NCI-H146 (cell line): ENCODE results near the gene ALDH4A1.

Source experiments
- DNase-seq: peaks from one replicate; lab custom pipeline; 2025; lab: John Stamatoyannopoulos, UW

Gene ALDH4A1

DNA sequence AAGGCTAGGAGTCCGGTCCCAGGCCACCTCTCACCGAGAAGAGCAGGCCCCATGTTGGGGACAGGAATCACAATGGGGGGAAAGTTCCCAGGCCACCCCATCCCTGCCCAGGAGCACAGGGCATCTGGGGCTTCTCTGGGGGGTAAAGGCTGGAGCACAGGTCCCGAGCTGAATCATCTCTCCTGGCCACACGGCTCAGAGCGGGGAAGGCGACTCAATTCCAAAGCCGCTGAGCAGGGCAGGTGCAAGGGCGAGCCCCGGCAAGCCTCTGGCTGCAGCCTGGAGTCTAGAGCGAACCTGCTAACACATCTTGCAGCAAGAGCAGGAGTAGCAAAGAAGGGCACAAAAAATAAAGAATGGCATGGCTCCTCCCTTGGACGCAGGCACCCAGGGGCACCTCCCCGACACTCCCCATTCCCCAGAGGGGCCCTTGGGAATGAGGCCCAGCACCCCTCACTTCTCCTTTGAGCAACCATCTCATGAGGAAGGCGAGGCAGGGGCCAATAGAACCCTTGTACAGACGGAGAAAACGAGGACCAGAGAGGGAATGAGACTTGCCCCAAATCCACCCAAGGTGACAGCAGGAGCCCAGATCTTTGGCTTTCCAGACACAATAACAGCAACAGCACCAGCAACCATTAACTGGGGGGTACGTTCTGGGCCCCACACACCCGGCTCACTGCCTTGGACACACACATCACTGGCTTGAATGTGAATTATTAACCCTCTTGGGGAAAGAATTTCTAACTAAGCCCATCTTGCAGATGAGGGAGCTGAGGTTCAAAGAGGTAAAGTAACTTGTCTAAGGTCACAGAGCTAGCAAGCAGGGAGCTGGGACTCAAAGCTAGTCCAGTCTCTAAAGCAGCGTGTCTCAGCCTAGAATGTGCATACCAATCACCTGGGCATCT is 20.7 kb upstream of the ALDH4A1 start:
- DNase-seq, result no peak

DNA sequence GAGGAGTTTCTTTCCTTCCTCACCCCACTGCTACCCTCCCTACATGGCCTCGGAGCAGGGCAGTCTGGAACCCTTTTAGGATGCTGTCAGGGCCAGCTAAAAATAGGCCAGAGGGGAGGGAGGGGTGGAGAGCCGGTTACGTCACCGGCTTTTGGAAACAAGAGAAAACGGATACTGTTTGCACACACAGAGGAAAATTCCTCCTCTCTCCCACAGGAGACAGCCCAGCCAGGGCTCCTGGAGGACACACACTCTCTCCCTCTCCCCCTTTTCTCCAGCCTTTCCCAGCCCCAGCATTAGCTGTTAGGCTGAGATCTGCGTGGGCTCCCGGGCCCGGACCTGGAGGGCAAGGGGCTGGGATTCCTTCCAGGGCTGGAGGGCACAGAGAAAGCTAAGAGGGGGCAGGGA is 20.0 kb upstream of the ALDH4A1 start:
- no peak for DNase-seq

DNA sequence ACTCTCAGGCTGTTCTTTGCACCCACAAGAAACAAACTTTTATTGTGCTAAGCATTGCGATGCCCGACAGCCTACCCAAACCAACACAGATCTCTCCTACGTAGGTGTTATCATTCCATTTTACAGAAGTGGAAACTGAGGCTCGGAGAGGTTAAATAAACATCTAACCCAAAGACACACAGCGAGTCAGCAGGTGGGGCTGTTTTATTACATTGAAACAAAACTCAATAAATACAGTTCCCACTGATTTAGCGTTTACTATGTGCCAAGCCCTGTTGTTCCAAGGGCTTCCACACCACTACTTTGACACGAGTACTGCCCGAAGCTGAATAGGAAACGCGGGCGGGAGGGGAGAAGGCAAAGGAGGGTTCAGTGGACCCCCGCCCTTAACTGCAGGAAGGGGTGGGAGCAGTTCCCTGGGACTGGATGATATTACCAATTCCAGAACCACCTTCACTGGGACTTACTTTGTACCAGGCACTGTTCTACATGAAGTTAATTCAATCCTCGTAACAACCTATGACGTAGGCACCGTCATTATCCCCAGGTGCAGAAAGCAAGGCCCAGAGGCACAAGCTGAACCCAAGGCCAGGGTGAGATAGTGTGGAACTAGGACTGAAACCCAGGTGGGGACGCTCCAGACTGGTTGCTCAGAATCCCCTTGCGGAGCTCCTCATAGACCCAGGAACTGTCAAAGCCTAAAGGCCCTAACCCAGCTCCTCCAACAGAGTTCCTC is 19.3 kb upstream of the ALDH4A1 start:
- DNase-seq, result no peak

DNA sequence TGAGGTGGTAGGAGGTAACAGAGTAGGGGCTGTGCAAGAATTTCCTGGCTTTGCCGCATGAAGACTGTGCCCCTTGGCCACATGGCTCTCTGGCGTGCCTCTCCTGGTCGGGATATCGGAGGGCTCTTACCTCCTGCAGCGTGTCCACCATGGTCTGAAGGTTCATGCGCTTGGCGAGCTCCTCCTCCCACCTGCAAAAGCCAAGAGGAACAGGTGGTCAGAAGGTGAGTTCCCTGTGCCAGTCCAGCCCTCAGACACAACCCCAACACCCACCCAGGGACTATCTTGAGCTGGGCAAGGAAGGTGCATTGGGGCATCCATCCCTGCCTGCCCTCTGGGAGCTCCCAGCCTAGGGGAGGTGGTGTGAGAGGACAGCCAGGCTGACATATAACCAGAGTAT is 18.6 kb upstream of the ALDH4A1 start:
- DNase-seq, result no peak

DNA sequence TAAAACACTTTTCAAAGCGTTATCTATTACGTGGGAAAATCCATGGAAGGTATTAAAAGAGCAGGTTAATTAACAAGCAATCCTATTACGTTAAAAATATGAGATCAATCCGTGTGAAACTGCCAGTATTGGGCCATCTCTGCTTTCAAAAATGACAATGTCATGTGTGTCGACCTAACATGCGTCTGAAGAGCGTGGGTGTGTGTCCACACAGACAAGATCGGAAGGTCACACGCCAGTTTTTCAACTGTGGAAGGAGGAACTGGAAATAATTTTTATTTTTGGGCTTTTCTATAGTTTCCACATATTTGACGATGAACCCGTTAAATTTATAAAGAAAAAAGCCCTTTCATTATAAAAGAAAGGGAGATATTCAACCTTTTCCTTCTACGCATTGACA is 17.6 kb upstream of the ALDH4A1 start:
- no peak for DNase-seq

DNA sequence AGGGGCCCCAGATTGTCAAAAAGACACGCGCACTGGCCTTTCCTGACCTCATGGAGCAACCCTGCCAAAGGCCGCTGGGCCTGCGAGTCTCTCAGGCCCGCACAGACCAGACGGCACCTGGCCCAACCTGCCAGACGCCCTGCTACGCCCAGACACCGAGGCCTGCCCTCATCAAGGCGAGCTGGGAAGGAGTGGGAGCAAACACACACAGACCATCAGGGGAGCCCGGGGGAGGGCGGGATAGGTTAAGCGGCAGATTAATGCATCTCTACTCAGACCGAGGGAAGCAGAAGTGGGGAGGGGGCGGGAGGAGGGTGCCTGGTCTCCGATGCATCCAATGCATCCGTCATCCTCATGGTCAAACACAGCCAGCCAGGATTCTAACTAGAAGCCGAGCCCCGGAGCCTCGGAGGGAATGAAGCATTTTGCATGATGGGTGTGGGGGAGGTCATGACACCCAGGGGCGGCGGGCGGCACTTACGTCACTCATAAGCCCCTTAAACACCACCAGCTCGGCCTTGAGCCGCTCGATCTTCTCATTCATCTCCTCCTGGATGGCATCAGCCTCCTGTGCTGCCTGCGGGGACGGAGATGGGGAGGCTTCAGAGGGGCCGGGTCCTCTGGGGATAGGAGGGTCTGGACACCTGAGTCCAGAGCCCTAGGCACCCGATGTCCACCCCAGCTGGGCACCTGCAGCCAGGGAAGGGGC is 17.0 kb upstream of the ALDH4A1 start:
- no peak for DNase-seq

DNA sequence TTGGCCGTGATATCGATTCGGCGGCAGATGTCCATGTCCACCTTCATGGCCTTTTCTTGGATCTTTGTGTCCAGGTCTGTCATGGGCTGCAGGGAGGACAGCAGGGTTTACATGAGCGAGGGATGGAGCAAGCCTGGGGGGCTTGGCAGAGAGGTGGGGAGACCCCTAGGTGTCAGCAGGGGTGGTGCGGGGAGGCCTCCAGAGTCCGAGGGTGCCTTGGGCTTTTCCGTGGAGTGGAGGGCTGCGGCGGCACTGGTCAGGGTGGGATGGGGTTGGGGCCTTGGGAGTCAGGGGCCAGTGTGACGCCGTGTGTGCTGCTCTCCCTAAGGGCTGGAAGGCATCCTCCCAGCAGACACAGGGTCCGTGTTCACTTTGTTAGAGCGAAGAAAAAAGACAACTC is 16.1 kb upstream of the ALDH4A1 start:
- no peak for DNase-seq

DNA sequence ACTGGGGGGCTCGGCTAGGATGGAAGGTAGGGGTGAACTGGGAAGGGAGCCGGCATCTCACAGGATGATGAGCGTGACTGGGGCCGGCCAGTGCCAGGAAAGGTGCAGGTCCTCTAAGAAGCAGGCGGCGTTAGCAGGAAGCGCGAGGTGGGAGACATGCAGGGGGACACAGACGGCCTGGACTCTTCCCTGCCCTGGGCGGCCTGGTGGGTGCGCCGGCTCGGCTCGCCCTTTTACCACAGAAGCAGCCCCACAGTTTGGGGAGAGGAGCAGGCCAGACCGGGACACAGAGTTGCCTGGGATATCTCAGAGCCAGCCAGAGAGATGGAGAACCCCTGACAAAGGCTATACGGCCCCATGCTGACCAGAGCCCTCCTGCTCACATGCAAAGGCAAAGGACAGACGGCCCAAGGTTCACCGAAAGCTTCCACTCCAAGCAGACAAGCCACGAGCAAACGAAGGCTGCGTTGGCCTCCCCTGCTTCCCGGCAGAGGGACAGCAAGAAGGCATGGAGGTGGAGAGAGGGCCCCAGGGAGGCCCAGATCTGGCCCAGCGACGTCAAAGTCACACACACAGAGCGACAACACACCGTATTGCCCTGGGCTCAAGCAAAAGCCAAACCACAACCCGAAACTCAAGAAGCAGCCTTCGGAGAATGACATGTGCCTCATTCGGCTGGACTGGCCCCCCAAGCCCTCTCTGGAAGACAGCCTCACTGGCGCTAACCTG is 14.9 kb upstream of the ALDH4A1 start:
- no peak for DNase-seq

DNA sequence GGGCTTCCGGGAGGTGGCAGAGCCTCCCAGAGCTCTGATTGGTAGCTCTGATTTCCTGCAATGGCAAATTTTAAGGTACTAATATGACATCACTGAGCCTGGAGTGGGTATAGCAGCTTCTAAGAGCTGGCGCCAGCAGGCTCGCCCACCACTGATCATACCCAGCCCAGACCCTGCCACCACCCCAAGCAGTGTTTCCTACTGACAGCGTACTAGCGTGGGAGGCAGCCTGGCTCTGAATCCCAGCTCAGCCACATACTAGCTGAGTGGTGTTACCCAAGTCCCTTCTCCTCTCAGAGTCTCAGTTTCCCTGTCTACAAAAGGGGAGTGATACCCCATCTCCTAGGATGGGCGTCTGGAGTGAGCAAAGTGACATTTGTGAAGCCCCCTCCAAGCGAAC is 13.0 kb upstream of the ALDH4A1 start:
- DNase-seq, result no peak

DNA sequence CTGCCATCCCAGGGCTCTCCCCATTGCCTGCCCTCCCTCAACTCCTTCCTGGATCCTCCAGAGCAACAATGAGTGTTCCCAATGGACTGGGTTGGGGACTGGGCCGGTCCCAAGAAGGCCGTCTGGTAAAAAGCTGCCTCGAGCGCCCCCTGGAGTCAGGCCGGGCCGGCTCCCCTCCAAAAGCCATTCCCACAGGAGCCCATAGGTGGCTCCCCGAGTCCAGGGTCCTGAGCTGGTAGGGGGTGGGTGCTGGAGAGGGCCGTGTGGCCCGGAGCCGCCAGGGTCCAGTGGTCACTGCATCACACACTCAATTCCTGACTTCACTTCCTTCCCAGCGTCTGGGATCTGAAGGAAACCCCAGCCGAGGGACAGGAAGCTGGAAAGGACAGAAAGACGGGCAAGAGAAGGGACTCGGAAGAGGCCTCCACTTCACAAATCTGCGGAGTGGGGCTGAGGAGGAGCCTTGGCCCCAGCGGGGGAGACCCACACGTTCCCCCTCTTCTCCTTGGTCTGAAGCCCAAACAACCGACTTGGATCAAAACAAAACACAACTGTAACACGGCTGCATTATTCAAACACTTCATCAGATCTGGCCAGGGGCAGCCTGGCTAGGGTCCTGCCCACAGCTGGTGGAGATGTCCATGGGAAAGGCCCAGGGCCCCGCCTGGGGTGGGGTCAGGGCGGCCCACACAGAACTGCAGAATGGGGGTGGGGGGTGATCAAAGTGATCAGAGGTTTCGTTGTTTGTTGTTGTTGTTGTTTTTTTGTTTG is 10.9 kb upstream of the ALDH4A1 start:
- DNase-seq, result peak; percentile 7

DNA sequence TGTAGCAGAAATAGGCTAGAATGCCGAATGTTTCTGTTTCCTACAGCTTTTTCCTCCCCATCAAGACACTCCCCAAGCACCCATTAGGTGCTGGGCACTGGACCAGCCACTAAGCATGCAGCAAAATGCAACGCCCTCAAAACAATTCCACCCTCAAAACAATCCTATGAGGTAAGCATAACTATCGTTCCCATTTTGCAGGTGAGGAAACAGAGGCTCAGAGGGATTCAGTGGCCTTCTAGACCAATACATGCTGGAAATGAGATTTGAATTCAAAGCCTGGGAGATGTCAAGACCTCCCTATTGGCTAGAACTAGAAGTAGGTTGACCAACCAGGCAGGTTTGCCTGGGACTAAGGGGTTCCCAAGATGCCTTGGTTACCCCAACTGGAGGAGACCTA is 10.2 kb upstream of the ALDH4A1 start:
- no peak for DNase-seq

DNA sequence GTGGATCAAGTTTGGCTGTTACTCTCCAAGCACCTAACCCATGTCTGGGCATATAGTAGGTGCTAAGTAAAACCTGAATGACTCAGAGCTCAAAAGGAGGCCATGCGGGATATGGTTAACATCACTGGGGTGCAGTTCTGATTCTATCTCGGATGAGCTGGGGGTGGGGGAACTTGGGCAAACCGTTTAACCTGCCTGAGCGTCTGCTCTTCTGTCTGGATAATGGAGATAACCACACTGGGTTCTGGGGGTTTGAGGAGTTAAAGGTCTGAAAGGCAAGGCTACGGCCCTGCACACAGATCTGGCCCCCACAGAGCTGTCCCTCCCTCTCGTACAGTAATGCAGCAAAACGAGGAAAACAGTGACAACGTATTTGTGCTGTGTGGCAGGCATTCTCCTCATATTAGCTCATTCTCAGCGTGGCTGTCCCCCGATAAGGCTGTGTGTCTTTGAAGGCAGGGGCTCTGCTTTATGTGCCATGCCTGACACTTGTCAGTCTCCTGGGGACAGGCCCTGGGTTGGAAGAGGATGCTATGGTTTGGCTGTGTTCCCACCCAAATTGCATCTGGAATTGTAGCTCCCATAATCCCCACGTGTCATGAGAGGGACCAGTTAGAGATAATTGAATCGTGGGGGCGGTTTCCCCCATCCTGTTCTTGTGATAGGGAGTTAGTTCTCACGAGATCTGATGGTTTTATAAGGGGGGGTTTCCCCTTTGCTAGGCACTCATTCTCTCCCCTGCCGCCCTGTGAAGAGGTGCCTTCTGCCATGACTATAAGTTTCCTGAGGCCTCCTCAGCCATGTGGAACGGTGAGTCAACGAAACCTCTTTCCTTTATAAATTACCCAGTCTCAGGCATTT is 6.8 kb upstream of the ALDH4A1 start:
- no peak for DNase-seq

DNA sequence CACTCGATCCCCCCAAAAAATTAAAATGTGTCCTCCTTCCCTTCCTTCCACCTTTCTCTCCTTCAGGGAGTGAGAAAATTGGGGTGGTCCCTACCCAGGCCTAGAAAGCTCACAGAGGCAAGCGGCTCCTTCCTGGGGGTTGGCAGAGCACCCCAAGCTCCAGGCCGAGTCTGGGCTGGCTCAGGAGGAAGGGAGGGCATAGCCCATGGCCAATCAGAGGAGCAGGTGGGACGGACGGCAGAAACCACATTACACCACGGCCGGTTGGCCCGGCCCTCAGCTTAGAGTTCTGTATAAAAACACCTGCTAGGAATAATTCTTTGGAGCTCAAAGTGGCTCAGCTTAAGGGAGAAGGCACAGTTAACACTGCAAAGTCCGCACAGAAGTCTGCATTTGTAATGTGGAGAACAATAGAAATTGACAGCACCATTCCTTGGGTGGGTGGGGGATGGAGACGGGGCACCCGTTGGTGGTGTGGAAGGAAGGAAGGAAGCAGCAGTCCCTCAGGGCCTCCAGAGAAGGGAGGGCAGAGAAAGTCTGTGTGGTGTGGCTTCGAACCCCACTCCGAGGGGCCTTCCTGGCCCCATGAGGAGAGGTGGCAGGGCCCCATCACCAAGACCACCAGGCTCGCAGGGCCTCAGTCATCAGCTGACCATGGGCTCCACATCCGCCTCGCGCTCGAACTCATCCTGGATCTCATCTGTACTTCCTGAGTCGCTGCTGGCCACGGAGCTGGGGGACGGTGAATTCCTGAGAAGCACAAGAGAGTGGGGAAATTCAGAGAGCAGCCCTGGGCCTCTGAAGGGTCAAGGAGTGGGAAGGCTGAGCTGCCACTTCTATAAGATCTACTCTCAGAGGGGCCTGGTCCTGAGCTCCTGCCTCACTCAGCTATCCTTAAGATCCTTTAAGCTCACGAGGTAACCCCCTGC is 5.8 kb upstream of the ALDH4A1 start:
- no peak for DNase-seq

DNA sequence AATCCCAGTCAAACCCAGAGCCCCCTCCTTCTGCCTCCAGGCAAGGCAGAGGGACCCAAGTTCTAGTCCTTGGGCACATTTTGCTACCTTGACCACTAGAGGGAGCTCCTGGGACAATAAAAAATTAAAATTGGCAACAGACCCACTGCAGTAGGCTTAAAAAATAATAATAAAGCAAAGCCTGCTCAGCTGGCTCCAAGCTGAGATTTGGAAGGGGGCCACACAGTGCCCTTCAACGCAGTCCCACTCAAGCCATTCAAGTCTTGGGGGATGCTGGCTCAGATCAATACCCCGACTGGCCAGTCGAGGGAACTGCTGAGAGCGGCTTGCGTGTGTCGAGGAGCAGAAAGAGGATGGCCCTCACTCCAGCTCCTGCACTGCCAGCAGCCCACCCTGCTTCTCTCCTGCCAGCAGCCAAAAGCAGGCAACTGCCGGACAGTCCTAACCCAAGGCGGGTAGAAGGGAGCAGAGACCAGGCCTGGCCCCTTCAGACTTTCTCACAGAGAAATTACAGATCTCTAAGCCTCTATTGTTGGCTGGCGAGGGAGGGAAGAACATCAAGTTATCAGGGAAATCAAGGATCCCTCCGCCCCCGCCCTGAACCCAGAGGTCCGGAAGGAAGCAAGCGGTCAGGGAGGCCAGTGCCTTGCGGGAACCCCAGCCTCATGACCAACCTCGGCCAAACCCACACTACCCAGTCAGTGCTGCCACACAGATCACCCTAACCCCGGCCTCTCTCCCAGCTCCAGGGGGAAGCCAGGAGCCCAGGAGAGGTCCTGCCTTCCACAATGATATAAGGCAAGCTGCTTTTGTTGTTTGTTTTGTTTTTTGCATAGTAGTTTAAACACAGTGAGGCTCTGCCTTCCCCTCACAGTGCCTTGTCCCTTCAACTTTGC is 4.9 kb upstream of the ALDH4A1 start:
- peak; percentile 23 for DNase-seq

DNA sequence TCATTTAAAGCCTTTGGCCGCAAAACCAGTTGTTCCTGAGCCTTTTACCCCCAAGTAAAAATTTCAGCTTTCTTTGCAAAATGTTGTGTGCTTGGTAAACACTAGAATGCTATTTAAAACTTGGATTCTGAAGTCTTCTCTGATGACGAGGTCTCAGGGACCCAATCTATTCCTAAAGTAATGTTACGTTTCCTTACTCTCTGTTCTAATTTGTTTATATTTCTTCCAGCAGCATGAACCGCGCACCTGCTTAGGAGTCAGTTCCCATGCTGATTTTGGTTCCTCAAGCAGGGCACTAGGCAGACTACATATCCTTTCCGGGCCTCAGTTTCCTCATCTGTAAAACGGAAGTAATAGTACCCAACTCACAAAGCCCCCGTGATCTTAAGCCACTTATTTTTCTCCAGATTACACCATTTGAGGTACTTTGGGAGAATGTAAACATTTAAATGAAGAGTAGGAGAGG is 969 bp upstream of the ALDH4A1 start:
- DNase-seq, result no peak

DNA sequence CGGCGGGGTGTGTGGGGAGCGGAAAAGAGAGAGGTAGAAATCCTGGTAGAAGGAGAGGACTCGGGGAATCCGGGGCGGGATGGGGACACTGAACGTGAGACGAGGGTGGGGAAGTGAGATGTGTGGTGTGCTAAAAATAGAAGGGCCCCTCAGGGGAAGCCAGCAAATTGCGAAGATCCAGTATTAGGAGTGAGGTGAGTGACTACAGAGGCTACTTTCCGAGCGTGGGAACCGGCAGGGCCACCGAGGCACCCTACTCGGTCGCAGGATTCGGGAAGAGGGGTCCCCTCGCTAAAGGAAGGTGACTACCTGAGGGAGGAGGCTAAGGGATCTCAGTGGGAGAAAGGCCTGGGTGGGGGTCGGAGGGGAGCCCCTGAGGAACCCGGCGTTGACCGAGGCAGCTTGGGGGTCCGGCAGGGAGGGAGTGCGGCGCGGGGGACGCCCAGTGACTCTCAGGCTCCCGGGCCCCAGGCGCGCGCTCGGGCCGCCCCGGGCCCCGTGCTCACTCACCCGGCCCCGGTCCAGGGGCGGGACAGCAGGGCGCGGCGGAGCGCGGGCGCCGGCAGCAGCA is 318 bp downstream of the ALDH4A1 start:
- peak; percentile 2 for DNase-seq

DNA sequence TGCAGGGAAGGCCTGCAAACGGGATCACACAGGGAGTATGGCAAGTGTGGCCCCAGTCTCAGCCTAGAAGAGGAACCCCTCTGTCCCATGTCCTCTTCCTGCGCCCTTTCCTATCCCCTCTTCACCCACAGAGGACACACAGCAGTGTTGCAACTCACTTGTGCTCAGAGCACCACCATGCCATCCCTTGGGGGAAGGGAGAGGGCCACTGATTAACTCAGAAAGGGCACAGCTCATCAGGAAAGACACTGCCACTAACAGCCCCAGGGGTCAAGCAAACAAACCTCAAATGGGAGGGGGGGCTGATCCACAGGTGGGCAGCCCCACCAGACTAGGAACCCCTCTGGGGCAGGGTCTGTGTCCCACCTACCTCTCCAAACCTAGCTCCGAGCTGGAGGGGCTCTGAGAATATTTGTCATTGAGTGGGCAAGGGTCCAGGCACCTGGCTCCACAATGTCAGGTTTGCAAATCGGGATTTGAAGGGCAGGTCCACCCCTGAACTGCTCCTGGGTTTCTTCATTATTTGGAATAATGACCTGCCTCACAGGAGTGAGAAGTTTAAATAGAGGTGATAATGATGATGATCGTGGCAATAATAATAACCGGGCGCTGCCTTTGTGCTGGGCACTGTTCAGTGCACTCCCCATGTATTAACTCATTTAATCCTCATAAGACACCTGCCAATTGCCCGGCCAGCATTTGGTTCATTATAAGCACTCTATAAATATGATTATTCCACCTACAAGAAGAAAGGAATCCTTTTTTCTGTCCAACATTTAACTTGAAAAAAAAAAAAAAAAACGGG is 1.0 kb downstream of the ALDH4A1 start:
- no peak for DNase-seq
